WTC11 (cell line): ENCODE measurements around the gene ANKS3. TPM values are rescaled to one million over a fixed set of nuclear protein-coding genes. Genes with fewer than 3 reads are reported as not detected.

ENCODE experiments used
- ATAC-seq: fragments of 200-7000 bp; cut with Tn5 transposase; 2 replicates; pipeline ENCODE4 v1.10.0; 2021; ENCODE audit warnings: mild to moderate bottlenecking, moderate library complexity
- CTCF ChIA-PET: fragments of 300-600 bp; sonication (Branson Sonifier 250); formaldehyde crosslinking; loops from one replicate; lab custom pipeline; 2021; ENCODE audit warnings: antibody characterized with exemption; lab: Charles Lee
- POLR2A ChIA-PET: fragments of 350-600 bp; sonication (Branson Sonifier 250); formaldehyde crosslinking; loops from one replicate; lab custom pipeline; 2021; ENCODE audit warnings: antibody characterized with exemption; lab: Charles Lee
- DNase-seq: peaks from one replicate; pipeline ENCODE4 v3.0.0; 2021; ENCODE audit warnings: low spot score
- H3K27ac Mint-ChIP-seq: 2 replicates; pipeline ENCODE4 v1.8.0; 2021; ENCODE audit warnings: mixed read lengths
- H3K27me3 Mint-ChIP-seq: 2 replicates; pipeline ENCODE4 v1.8.0; 2021; ENCODE audit warnings: low read depth, mild to moderate bottlenecking, moderate library complexity, mixed read lengths
- H3K36me3 Mint-ChIP-seq: 2 replicates; pipeline ENCODE4 v1.8.0; 2021; ENCODE audit warnings: mixed read lengths
- H3K4me1 Mint-ChIP-seq: 2 replicates; pipeline ENCODE4 v1.8.0; 2022; ENCODE audit warnings: mixed read lengths
- H3K4me3 Mint-ChIP-seq: 2 replicates; pipeline ENCODE4 v1.8.0; 2021; ENCODE audit warnings: mild to moderate bottlenecking, moderate library complexity, mixed read lengths
- H3K9me3 Mint-ChIP-seq: 2 replicates; pipeline ENCODE4 v1.8.0; 2021; ENCODE audit warnings: mixed read lengths
- OVOL2 ChIP-seq: fragments of 250-450 bp; sonication (Bioruptor Pico); IDR thresholded peaks from 2 replicates; pipeline ENCODE4 v1.9.0; 2021; ENCODE audit warnings: mild to moderate bottlenecking, borderline replicate concordance
- PRRX2 ChIP-seq: fragments of 250-450 bp; sonication (Bioruptor Pico); IDR thresholded peaks from 2 replicates; pipeline ENCODE4 v1.8.0; 2021; ENCODE audit warnings: mild to moderate bottlenecking
- SP1 ChIP-seq: sonication (generic); formaldehyde crosslinking; conservative IDR thresholded peaks from 2 replicates; pipeline ENCODE4 v1.8.1; 2022; ENCODE audit warnings: missing genetic modification reagents
- TEAD4 ChIP-seq: sonication (generic); formaldehyde crosslinking; IDR thresholded peaks from 2 replicates; pipeline ENCODE4 v1.8.0; 2022; ENCODE audit warnings: mild to moderate bottlenecking, missing genetic modification reagents
- ZNF121 ChIP-seq: sonication (generic); formaldehyde crosslinking; IDR thresholded peaks from 2 replicates; pipeline ENCODE4 v1.8.0; 2023; ENCODE audit warnings: missing genetic modification reagents
- ZNF263 ChIP-seq: sonication (generic); formaldehyde crosslinking; IDR thresholded peaks from 2 replicates; pipeline ENCODE4 v1.8.1; 2022; ENCODE audit warnings: low read depth, mild to moderate bottlenecking, moderate library complexity, missing genetic modification reagents
- total RNA-seq: library from RNA; stranded (reverse); gene quantifications from 3 replicates; pipeline ENCODE4 v1.2.3, GENCODE V29; 2021
- TF ChIP-seq, protein P1 (sequence below): fragments of 250-450 bp; sonication (Bioruptor Pico); IDR thresholded peaks from 2 replicates; pipeline ENCODE4 v1.8.0; 2021; ENCODE audit warnings: mild to moderate bottlenecking
- TF ChIP-seq, protein P2 (sequence below): fragments of 200-600 bp; IDR thresholded peaks from 2 replicates; pipeline ENCODE4 v1.8.0; 2022; ENCODE audit warnings: antibody characterized with exemption
- TF ChIP-seq, protein P3 (sequence below): sonication (generic); formaldehyde crosslinking; IDR thresholded peaks from 2 replicates; pipeline ENCODE4 v1.8.1; 2023; ENCODE audit warnings: mild to moderate bottlenecking, missing genetic modification reagents
- TF ChIP-seq, protein P4 (sequence below): sonication (generic); formaldehyde crosslinking; IDR thresholded peaks from 2 replicates; pipeline ENCODE4 v1.8.1; 2023; ENCODE audit warnings: mild to moderate bottlenecking, missing genetic modification reagents
- TF ChIP-seq, protein P5 (sequence below): sonication (generic); formaldehyde crosslinking; IDR thresholded peaks from 2 replicates; pipeline ENCODE4 v1.8.0; 2023; ENCODE audit warnings: missing genetic modification reagents, mild to moderate bottlenecking, borderline replicate concordance
- TF ChIP-seq, protein P6 (sequence below): sonication (generic); formaldehyde crosslinking; IDR thresholded peaks from 2 replicates; pipeline ENCODE4 v1.8.0; 2022; ENCODE audit warnings: mild to moderate bottlenecking, missing genetic modification reagents

ANKS3 gene
- total RNA-seq, 1 experiment from 2014 or later = 35.6 TPM

DNA sequence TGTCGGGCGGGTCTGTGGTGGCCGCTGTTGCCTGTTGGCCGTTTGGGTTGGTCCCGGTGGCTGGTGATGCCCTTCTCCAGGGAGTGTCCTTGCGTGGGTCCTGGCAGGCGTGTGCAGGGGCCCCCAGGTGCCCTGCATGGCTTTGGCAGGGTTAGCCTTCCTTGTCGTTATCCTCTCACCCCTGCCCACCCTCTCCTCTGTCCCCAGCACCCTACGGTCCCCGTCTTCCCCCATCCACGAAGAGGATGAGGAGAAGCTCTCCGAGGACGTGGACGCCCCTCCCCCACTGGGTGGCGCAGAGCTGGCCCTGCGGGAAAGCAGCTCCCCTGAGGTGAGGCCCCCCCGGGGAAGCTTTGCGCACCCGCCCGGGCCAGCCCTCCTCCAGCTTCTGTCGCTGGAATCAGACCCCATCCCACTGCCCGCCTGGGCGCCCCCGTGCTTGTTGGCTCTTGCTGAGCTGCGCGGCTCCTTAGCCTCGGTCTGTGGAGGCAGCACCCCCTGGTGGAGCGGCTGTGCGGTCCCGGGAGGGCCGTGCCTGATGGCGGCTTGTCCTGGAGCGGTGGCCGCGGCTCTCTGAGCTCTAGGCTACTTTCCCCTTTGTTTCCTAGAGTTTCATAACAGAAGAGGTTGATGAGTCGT lies 51.3 kb downstream of the ANKS3 start:
- ATAC-seq (peak; percentile 92), DNase-seq (peak; percentile 86)
- Mint-ChIP-seq H3K4me3 (no peak overlapping the region), H3K27ac (no peak overlapping the region), H3K4me1 (no peaks in the 10 kb centered on the region), H3K27me3 (no peaks in the 10 kb centered on the region), H3K36me3 (peaks cover 9% of the 10 kb centered on the region)
- ChIA-PET POLR2A (interaction anchor here (0.9 to 1.8 kb wide), 4 partner anchors 11 to 206 kb away, joined by 3 to 5 read pairs (median 4); partner anchors contain the start of genes ANKS3, DNAAF8 and HMOX2), CTCF (interaction anchor here (0.6 to 2.2 kb wide), 53 partner anchors 9 to 276 kb away, joined by 3 to 63 read pairs (median 5); partner anchors contain the start of genes ANKS3, DNAAF8, HMOX2 and MGRN1)
- TF ChIP-seq SP1 (CRISPR knock-in tag) = 0 out of 2 replicates have a peak, but pooled peaks have one; percentile 32
- TF ChIP-seq, protein P1, sequence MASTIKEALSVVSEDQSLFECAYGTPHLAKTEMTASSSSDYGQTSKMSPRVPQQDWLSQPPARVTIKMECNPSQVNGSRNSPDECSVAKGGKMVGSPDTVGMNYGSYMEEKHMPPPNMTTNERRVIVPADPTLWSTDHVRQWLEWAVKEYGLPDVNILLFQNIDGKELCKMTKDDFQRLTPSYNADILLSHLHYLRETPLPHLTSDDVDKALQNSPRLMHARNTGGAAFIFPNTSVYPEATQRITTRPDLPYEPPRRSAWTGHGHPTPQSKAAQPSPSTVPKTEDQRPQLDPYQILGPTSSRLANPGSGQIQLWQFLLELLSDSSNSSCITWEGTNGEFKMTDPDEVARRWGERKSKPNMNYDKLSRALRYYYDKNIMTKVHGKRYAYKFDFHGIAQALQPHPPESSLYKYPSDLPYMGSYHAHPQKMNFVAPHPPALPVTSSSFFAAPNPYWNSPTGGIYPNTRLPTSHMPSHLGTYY = no peak
- TF ChIP-seq, protein P2, sequence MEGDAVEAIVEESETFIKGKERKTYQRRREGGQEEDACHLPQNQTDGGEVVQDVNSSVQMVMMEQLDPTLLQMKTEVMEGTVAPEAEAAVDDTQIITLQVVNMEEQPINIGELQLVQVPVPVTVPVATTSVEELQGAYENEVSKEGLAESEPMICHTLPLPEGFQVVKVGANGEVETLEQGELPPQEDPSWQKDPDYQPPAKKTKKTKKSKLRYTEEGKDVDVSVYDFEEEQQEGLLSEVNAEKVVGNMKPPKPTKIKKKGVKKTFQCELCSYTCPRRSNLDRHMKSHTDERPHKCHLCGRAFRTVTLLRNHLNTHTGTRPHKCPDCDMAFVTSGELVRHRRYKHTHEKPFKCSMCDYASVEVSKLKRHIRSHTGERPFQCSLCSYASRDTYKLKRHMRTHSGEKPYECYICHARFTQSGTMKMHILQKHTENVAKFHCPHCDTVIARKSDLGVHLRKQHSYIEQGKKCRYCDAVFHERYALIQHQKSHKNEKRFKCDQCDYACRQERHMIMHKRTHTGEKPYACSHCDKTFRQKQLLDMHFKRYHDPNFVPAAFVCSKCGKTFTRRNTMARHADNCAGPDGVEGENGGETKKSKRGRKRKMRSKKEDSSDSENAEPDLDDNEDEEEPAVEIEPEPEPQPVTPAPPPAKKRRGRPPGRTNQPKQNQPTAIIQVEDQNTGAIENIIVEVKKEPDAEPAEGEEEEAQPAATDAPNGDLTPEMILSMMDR = peak; percentile 49; the same call in 1 of the 2 replicates
- TF ChIP-seq, all 79 proteins: peak for 2
- H3K9me3 Mint-ChIP-seq = no peaks in the 10 kb centered on the region

DNA sequence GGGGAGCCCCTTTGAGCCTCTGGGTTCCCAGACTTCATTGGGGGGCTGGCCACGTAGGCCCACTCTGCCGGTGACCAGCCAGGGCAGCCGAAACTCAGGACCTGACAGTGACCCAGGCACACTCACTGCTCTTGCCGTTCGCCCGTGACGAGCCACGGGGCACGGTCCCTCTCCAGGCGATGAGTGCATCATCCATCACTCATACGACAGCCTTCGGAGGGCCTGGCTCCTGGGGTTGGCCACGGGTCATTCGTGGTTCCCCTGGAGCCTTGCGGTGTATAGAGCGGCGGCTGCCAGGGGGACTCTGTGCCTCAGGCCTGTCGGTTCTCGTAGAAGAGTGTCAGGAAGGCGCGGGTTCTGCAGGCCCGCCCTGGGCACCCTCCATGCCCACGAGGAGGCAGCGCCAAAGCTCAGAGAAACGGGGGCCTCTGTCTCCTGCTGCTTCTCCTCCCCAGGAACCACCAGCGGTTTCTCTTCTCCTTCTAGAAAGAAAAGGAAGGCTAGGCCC lies 51.9 kb downstream of the ANKS3 start:
- Mint-ChIP-seq H3K4me1 (no peaks in the 10 kb centered on the region), H3K9me3 (no peaks in the 10 kb centered on the region), H3K27me3 (no peaks in the 10 kb centered on the region), H3K4me3 (no peak overlapping the region), H3K27ac (no peak overlapping the region)
- no peak for DNase-seq
- CTCF ChIA-PET = interaction anchor here (0.7 to 2.2 kb wide), 36 partner anchors 11 to 276 kb away, joined by 3 to 63 read pairs (median 6); partner anchors contain the start of genes ANKS3, DNAAF8, HMOX2 and MGRN1
- TF ChIP-seq TEAD4 (CRISPR knock-in tag) (no peak), PRRX2 (no peak), OVOL2 (no peak), ZNF263 (no peak), ZNF121 (no peak)
- TF ChIP-seq, protein P3, sequence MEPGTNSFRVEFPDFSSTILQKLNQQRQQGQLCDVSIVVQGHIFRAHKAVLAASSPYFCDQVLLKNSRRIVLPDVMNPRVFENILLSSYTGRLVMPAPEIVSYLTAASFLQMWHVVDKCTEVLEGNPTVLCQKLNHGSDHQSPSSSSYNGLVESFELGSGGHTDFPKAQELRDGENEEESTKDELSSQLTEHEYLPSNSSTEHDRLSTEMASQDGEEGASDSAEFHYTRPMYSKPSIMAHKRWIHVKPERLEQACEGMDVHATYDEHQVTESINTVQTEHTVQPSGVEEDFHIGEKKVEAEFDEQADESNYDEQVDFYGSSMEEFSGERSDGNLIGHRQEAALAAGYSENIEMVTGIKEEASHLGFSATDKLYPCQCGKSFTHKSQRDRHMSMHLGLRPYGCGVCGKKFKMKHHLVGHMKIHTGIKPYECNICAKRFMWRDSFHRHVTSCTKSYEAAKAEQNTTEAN (CRISPR knock-in tag) = no peak
- TF ChIP-seq, protein P4, sequence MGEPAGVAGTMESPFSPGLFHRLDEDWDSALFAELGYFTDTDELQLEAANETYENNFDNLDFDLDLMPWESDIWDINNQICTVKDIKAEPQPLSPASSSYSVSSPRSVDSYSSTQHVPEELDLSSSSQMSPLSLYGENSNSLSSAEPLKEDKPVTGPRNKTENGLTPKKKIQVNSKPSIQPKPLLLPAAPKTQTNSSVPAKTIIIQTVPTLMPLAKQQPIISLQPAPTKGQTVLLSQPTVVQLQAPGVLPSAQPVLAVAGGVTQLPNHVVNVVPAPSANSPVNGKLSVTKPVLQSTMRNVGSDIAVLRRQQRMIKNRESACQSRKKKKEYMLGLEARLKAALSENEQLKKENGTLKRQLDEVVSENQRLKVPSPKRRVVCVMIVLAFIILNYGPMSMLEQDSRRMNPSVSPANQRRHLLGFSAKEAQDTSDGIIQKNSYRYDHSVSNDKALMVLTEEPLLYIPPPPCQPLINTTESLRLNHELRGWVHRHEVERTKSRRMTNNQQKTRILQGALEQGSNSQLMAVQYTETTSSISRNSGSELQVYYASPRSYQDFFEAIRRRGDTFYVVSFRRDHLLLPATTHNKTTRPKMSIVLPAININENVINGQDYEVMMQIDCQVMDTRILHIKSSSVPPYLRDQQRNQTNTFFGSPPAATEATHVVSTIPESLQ = no peak
- TF ChIP-seq, protein P5, sequence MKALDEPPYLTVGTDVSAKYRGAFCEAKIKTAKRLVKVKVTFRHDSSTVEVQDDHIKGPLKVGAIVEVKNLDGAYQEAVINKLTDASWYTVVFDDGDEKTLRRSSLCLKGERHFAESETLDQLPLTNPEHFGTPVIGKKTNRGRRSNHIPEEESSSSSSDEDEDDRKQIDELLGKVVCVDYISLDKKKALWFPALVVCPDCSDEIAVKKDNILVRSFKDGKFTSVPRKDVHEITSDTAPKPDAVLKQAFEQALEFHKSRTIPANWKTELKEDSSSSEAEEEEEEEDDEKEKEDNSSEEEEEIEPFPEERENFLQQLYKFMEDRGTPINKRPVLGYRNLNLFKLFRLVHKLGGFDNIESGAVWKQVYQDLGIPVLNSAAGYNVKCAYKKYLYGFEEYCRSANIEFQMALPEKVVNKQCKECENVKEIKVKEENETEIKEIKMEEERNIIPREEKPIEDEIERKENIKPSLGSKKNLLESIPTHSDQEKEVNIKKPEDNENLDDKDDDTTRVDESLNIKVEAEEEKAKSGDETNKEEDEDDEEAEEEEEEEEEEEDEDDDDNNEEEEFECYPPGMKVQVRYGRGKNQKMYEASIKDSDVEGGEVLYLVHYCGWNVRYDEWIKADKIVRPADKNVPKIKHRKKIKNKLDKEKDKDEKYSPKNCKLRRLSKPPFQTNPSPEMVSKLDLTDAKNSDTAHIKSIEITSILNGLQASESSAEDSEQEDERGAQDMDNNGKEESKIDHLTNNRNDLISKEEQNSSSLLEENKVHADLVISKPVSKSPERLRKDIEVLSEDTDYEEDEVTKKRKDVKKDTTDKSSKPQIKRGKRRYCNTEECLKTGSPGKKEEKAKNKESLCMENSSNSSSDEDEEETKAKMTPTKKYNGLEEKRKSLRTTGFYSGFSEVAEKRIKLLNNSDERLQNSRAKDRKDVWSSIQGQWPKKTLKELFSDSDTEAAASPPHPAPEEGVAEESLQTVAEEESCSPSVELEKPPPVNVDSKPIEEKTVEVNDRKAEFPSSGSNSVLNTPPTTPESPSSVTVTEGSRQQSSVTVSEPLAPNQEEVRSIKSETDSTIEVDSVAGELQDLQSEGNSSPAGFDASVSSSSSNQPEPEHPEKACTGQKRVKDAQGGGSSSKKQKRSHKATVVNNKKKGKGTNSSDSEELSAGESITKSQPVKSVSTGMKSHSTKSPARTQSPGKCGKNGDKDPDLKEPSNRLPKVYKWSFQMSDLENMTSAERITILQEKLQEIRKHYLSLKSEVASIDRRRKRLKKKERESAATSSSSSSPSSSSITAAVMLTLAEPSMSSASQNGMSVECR (CRISPR knock-in tag) = no peak
- TF ChIP-seq, protein P6, sequence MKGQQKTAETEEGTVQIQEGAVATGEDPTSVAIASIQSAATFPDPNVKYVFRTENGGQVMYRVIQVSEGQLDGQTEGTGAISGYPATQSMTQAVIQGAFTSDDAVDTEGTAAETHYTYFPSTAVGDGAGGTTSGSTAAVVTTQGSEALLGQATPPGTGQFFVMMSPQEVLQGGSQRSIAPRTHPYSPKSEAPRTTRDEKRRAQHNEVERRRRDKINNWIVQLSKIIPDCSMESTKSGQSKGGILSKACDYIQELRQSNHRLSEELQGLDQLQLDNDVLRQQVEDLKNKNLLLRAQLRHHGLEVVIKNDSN (CRISPR knock-in tag) = no peak
- TF ChIP-seq, all 79 proteins: peak for 0
- H3K36me3 Mint-ChIP-seq = peaks cover 9% of the 10 kb centered on the region
- POLR2A ChIA-PET = interaction anchor here (0.9 to 1.8 kb wide), 2 partner anchors 53 to 206 kb away, joined by 3 to 5 read pairs; partner anchors contain the start of genes ANKS3, DNAAF8 and HMOX2
- no peak for ATAC-seq
